GM12878 (cell line): ENCODE measurements around the gene CCSER1. TPM values are rescaled to one million over a fixed set of nuclear protein-coding genes. Genes with fewer than 3 reads are reported as not detected.
"Not testable (repeated sequence)": the region's sequence is repeated elsewhere in the genome, so short reads cannot be mapped to it uniquely, and the experiment has no call there.

Experiments used
- ATAC-seq: fragments of 200-7000 bp; cut with Tn5 transposase; 3 replicates; pipeline ENCODE4 v1.9.1; 2020; ENCODE audit warnings: mild to moderate bottlenecking, moderate library complexity
- BruUV-seq: library from RNA; stranded (reverse); fragments of 400-500 nt; replicated peaks from 2 replicates; lab custom pipeline; 2021; lab: Mats Ljungman, UMichigan
- CTCF ChIA-PET: fragments of 300-600 bp; sonication (Branson Sonifier 250); formaldehyde crosslinking; extraction: SDS; loops from one replicate; lab custom pipeline; 2021; ENCODE audit warnings: inconsistent platforms; lab: Yijun Ruan, JAX
- POLR2A ChIA-PET: fragments of 350-600 bp; formaldehyde crosslinking; extraction: SDS; loops from one replicate; lab custom pipeline; 2021; ENCODE audit warnings: inconsistent platforms; lab: Charles Lee
- RAD21 ChIA-PET: fragments of 300-600 bp; sonication (Branson Sonifier 250); formaldehyde crosslinking; loops from one replicate; lab custom pipeline; 2023; ENCODE audit warnings: antibody characterized with exemption; ENCODE audit not compliant: unreplicated experiment; lab: Charles Lee
- SMC1A ChIA-PET: fragments of 300-600 bp; sonication (Branson Sonifier 250); formaldehyde crosslinking; loops from one replicate; lab custom pipeline; 2023; ENCODE audit not compliant: unreplicated experiment, uncharacterized antibody; lab: Charles Lee
- DNase-seq: peaks from one replicate; pipeline ENCODE4 v3.0.0-alpha.2; 2011; ENCODE audit warnings: low read depth, low spot score
- FAIRE-seq: peaks from 3 replicates; lab custom pipeline; 2011; peaks lifted over from hg19 to GRCh38; lab: Jason Lieb, UNC
- H2AFZ ChIP-seq: 2 replicates; pipeline ENCODE4 v1.6.0; 2011; ENCODE audit warnings: low read depth, low read length, control low read depth; ENCODE audit not compliant: control insufficient read depth
- H3K27ac ChIP-seq: 2 replicates; pipeline ENCODE4 v1.5.1; 2011; ENCODE audit warnings: control low read depth; ENCODE audit not compliant: control insufficient read depth, insufficient read depth
- H3K27me3 ChIP-seq, 2 experiments: replicated peaks in 1 of 2; 2 replicates each; pipeline versions ENCODE4 v1.6.0 to v1.6.1; 2011; ENCODE audit warnings: low read length in 1 of 2; ENCODE audit not compliant: control insufficient read depth in 2 of 2, insufficient read depth in 2 of 2
- H3K36me3 ChIP-seq, 2 experiments: 2 replicates each; pipeline ENCODE4 v1.5.1; 2011; ENCODE audit warnings: low read length in 1 of 2; ENCODE audit not compliant: control insufficient read depth in 2 of 2, insufficient read depth in 2 of 2
- H3K4me1 ChIP-seq: 2 replicates; pipeline ENCODE4 v1.6.1; 2011; ENCODE audit warnings: mild to moderate bottlenecking, low read length, moderate library complexity, mixed read lengths; ENCODE audit not compliant: control insufficient read depth, insufficient read depth
- H3K4me2 ChIP-seq: 2 replicates; pipeline ENCODE4 v1.6.0; 2011; ENCODE audit warnings: control low read depth; ENCODE audit not compliant: control insufficient read depth, insufficient read depth
- H3K4me3 ChIP-seq: fragments of 200-600 bp; sonication (generic); 2 replicates; pipeline ENCODE4 v1.5.1; 2016
- H3K79me2 ChIP-seq: 2 replicates; pipeline ENCODE4 v1.6.0; 2011; ENCODE audit warnings: low read length; ENCODE audit not compliant: control insufficient read depth, insufficient read depth
- H3K9ac ChIP-seq: 2 replicates; pipeline ENCODE4 v1.8.0; 2011; ENCODE audit warnings: low read length, control low read depth, mixed read lengths; ENCODE audit not compliant: control insufficient read depth, insufficient read depth
- H3K9me3 ChIP-seq: replicated peaks from 3 replicates; pipeline ENCODE4 v1.5.1; 2011; ENCODE audit warnings: mild to moderate bottlenecking, low read length; ENCODE audit not compliant: control insufficient read depth, insufficient read depth
- H4K20me1 ChIP-seq: 2 replicates; pipeline ENCODE4 v1.6.0; 2011; ENCODE audit not compliant: control insufficient read depth, insufficient read depth
- BCL3 ChIP-seq: IDR thresholded peaks from 2 replicates; pipeline ENCODE4 v1.6.1; 2011; ENCODE audit warnings: borderline replicate concordance, low read depth, mild to moderate bottlenecking, moderate library complexity, low read length; ENCODE audit not compliant: insufficient read depth, poor library complexity, severe bottlenecking
- CHD1 ChIP-seq: IDR thresholded peaks from 2 replicates; pipeline ENCODE4 v1.6.1; 2012; ENCODE audit warnings: low read depth, low read length, improper control_type of control experiment
- CHD4 ChIP-seq: fragments of 200-600 bp; sonication (generic); IDR thresholded peaks from 2 replicates; pipeline ENCODE4 v1.6.1; 2016; ENCODE audit warnings: mild to moderate bottlenecking
- CREM ChIP-seq: IDR thresholded peaks from 2 replicates; pipeline ENCODE4 v1.6.1; 2014; ENCODE audit warnings: antibody characterized with exemption, low read depth
- HCFC1 ChIP-seq: fragments of 150-350 bp; IDR thresholded peaks from 2 replicates; pipeline ENCODE4 v1.6.1; 2014; ENCODE audit warnings: low read length
- HDAC2 ChIP-seq: fragments of 200-600 bp; sonication (generic); IDR thresholded peaks from 2 replicates; pipeline ENCODE4 v1.6.1; 2017
- JUND ChIP-seq: IDR thresholded peaks from 2 replicates; pipeline ENCODE4 v1.6.1; 2012; ENCODE audit warnings: low read depth, mild to moderate bottlenecking, low read length, improper control_type of control experiment, moderate library complexity
- SIN3A ChIP-seq: IDR thresholded peaks from 2 replicates; pipeline ENCODE4 v1.6.1; 2012; ENCODE audit warnings: low read depth, low read length, improper control_type of control experiment
- SIX5 ChIP-seq: IDR thresholded peaks from 2 replicates; pipeline ENCODE4 v1.6.1; 2011; ENCODE audit warnings: mild to moderate bottlenecking, low read depth, low read length, moderate library complexity; ENCODE audit not compliant: severe bottlenecking
- USF1 ChIP-seq: IDR thresholded peaks from 2 replicates; pipeline ENCODE4 v1.6.1; 2011; ENCODE audit warnings: borderline replicate concordance, low read depth, mild to moderate bottlenecking, moderate library complexity, mixed read lengths, low read length; ENCODE audit not compliant: insufficient read depth; ENCODE audit errors: extremely low read length
- WGBS: methylation state at CpG from one replicate; pipeline ENCODE4 v1.1.6; 2016; ENCODE audit warnings: low lambda C conversion rate; ENCODE audit not compliant: insufficient replicate concordance, insufficient coverage; ENCODE audit errors: missing lambda C conversion rate; 5-methylcytosine and 5-hydroxymethylcytosine counted together
- in situ Hi-C: fragments of 300-500 bp; cut with MboI; formaldehyde crosslinking; loops from 9 replicates; pipeline ENCODE4 v1.14.3; 2018; ENCODE audit warnings: mixed read lengths
- intact Hi-C: fragments of 100-400 bp; cut with micrococcal nuclease; formaldehyde crosslinking; loops from one replicate; pipeline ENCODE4 v1.14.2; 2022; ENCODE audit not compliant: unreplicated experiment
- polyA plus RNA-seq, 11 experiments: library from polyadenylated mRNA; depleted of rRNA in 4 of 11; unstranded in 6 of 11; stranded (reverse) in 5 of 11; fragments of >200 nt; fragmentation: Nextera tagmentation in 4 of 11; fragmentation: Illumina TruSeq in 1 of 11; extraction: Ambion mirVana in 4 of 11; extraction: Trizol in 1 of 11; gene quantifications; 1 replicate in 1 of 11; 2 replicates in 10 of 11; pipeline versions ENCODE4 v1.2.1 to v1.2.3, GENCODE V29; 2011 to 2016; ENCODE audit warnings: inconsistent platforms in 2 of 11, missing spikeins in 2 of 11, low read depth in 1 of 11
- total RNA-seq, 4 experiments: library from RNA; depleted of rRNA in 3 of 4; stranded (reverse); fragments of >200 nt in 3 of 4; fragmentation: Illumina TruSeq in 1 of 4; extraction: Trizol in 1 of 4; gene quantifications; 2 replicates each; pipeline versions ENCODE4 v1.2.1 to v1.2.3, GENCODE V29; 2013 to 2021
- TF ChIP-seq, protein P1 (sequence below): fragments of 450-650 bp; IDR thresholded peaks from 2 replicates; pipeline ENCODE4 v1.6.1; 2017; ENCODE audit warnings: borderline replicate concordance

CCSER1 gene
- total and polyA plus RNA-seq, 10 of the 15 experiments (the other 5 are each of a cell fraction or from before 2014, with no cell fraction given), result 0.22 to 2.7 (median 1.0) TPM

DNA sequence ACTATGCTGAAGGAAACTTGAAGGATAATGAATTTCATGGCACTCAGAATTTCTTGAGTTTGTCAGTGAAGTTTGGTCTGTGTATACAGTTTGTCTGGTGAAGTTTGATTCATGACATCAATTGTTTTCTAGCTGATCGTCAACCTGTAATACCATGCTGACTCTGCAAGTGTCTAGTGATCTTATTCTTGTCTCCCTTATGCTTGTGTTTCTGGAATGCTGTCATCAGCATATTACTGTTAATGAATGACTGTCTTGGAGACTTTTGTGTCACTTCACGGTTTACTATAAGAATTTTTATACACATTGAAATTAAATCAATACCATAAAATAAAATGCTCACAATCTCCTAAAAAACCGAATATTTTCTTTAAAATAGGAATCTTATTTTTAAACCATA is 779.0 kb downstream of the CCSER1 start (continued):
- TF ChIP-seq, protein P1, sequence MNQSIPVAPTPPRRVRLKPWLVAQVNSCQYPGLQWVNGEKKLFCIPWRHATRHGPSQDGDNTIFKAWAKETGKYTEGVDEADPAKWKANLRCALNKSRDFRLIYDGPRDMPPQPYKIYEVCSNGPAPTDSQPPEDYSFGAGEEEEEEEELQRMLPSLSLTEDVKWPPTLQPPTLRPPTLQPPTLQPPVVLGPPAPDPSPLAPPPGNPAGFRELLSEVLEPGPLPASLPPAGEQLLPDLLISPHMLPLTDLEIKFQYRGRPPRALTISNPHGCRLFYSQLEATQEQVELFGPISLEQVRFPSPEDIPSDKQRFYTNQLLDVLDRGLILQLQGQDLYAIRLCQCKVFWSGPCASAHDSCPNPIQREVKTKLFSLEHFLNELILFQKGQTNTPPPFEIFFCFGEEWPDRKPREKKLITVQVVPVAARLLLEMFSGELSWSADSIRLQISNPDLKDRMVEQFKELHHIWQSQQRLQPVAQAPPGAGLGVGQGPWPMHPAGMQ, result no peak
- TF ChIP-seq, all 136 proteins: peak for 0

DNA sequence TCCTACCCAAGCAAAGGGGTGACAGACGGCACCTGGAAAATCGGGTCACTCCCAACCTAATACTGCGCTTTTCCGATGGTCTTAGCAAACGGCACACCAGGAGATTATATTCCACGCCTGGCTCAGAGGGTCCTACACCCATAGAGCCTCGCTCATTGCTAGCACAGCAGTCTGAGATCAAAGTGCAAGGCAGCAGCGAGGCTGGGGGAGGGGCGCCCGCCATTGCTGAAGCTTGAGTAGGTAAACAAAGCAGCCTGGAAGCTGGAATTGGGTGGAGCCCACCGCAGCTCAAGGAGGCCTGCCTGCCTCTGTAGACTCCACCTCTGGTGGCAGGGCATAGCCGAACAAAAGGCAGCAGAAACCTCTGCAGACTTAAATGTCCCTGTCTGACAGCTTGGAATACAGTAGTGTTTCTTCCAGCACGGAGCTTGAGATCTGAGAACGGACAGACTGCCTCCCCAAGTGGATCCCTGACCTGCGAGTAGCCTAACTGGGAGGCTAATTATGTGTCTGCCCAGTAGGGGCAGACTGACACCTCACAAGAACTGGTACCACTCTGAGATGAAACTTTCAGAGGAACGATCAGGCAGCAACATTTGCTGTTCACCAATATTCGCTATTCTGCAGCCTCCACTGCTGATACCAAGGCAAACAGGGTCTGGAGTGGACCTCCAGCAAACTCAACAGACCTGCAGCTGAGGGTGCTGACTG is 784.7 kb downstream of the CCSER1 start:
- POLR2A ChIA-PET, H4K20me1 ChIP-seq, H3K36me3 ChIP-seq, ATAC-seq, in situ Hi-C loops, SMC1A ChIA-PET, RAD21 ChIA-PET, H3K27me3 ChIP-seq, H3K9ac ChIP-seq, BruUV-seq, H3K4me2 ChIP-seq, intact Hi-C loops, CTCF ChIA-PET, H3K4me1 ChIP-seq, FAIRE-seq, H3K79me2 ChIP-seq, DNase-seq, H3K27ac ChIP-seq, H3K4me3 ChIP-seq, H3K9me3 ChIP-seq, H2AFZ ChIP-seq: not testable (repeated sequence)
- 48% methylated on average over 17 of the region's 17 CpGs for WGBS

- intact Hi-C loops (no loop called here), in situ Hi-C loops (no loop called here)
- ATAC-seq (no peak), FAIRE-seq (no peak), DNase-seq (no peak)
- no peak overlapping the region for H3K4me3 ChIP-seq
- H3K27me3 ChIP-seq, result no peaks in the 10 kb centered on the region
- ChIA-PET SMC1A (no interaction called here), RAD21 (no interaction called here), POLR2A (no interaction called here), CTCF (no interaction called here)
- no peaks in the 10 kb centered on the region for H3K36me3 ChIP-seq
- H2AFZ ChIP-seq, result no peak overlapping the region
- no peaks in the 10 kb centered on the region for H3K9me3 ChIP-seq
- no peak overlapping the region for H3K9ac ChIP-seq
- H3K4me1 ChIP-seq, result no peaks in the 10 kb centered on the region
- no TSS peak for BruUV-seq
- H4K20me1 ChIP-seq, result no peaks in the 10 kb centered on the region
- WGBS, result 32% methylated on average over 2 of the region's 2 CpGs
- H3K27ac ChIP-seq, result no peak overlapping the region
- H3K79me2 ChIP-seq, result no peaks in the 10 kb centered on the region
- H3K4me2 ChIP-seq, result no peak overlapping the region
- TF ChIP-seq HDAC2 (no peak), CHD4 (no peak), SIN3A (no peak), USF1 (no peak), CHD1 (no peak), JUND (no peak), HCFC1 (no peak), BCL3 (no peak), SIX5 (no peak), CREM (no peak)
These were observed 795.0 kb downstream of the CCSER1 start for GRCh38 chr4:90922174-90922573.
